Spleen (tissue), 11 donors: ENCODE measurements around the gene RNF126. TPM values are rescaled to one million over a fixed set of nuclear protein-coding genes. Genes with fewer than 3 reads are reported as not detected.
A peak's percentile ranks its signal among the peaks of the same experiment; 100 is the strongest.

Source experiments
- DNase-seq: peaks from one replicate; pipeline ENCODE4 v3.0.0-alpha.2; 2020
- H3K27ac ChIP-seq, 8 donors: fragments of 200-600 bp; sonication (generic) in 7 of 8; 1 replicate in 4 of 8; 2 replicates in 4 of 8; pipeline versions ENCODE4 v1.5.0 to v1.8.0; 2016 to 2021; ENCODE audit warnings: inconsistent platforms in 4 of 8, mild to moderate bottlenecking in 4 of 8, moderate library complexity in 1 of 8
- H3K27me3 ChIP-seq, 7 donors: fragments of 200-600 bp; sonication (generic) in 6 of 7; replicated peaks in 1 of 7; 1 replicate in 4 of 7; 2 replicates in 3 of 7; pipeline versions ENCODE4 v1.5.0 to v1.8.0; 2016 to 2021; ENCODE audit warnings: inconsistent platforms in 3 of 7, mild to moderate bottlenecking in 1 of 7
- H3K36me3 ChIP-seq, 6 donors: fragments of 200-600 bp; sonication (generic) in 5 of 6; 1 replicate in 4 of 6; 2 replicates in 2 of 6; pipeline versions ENCODE4 v1.5.0 to v1.8.0; 2016 to 2021; ENCODE audit warnings: inconsistent platforms in 2 of 6
- H3K4me1 ChIP-seq, 6 donors: fragments of 200-600 bp; sonication (generic) in 5 of 6; 1 replicate in 3 of 6; 2 replicates in 3 of 6; pipeline versions ENCODE4 v1.5.0 to v1.8.0; 2016 to 2021; ENCODE audit warnings: inconsistent platforms in 3 of 6
- H3K4me3 ChIP-seq, 8 donors: fragments of 200-600 bp; sonication (generic) in 7 of 8; 1 replicate in 4 of 8; 2 replicates in 4 of 8; pipeline versions ENCODE4 v1.5.0 to v1.8.0; 2016 to 2021; ENCODE audit warnings: inconsistent platforms in 4 of 8, mild to moderate bottlenecking in 4 of 8, moderate library complexity in 2 of 8
- H3K9me3 ChIP-seq, 8 donors: fragments of 200-600 bp; sonication (generic) in 7 of 8; 1 replicate in 4 of 8; 2 replicates in 4 of 8; pipeline versions ENCODE4 v1.5.0 to v1.8.0; 2016 to 2021; ENCODE audit warnings: inconsistent platforms in 4 of 8
- CTCF ChIP-seq, 11 experiments: fragments of 200-600 bp in 7 of 11; fragments of 450-650 bp in 4 of 11; sonication (generic) in 4 of 11; IDR thresholded peaks in 8 of 11; conservative IDR thresholded peaks in 3 of 11; 1 replicate in 7 of 11; 2 replicates in 4 of 11; pipeline versions ENCODE4 v1.4.0 to v1.8.0; 2016 to 2021; ENCODE audit warnings: antibody characterized with exemption in 11 of 11, inconsistent platforms in 4 of 11, mild to moderate bottlenecking in 1 of 11
- POLR2A ChIP-seq, 3 donors: fragments of 450-650 bp; IDR thresholded peaks; one replicate each; pipeline ENCODE4 v1.5.1; 2017; ENCODE audit warnings: antibody characterized with exemption in 3 of 3, mild to moderate bottlenecking in 1 of 3
- POLR2AphosphoS5 ChIP-seq, 3 donors: sonication (generic); formaldehyde crosslinking; IDR thresholded peaks; one replicate each; pipeline ENCODE4 v1.5.1; 2017; ENCODE audit warnings: antibody characterized with exemption in 3 of 3
- WGBS, 5 donors: extraction: QIAGEN DNeasy Blood & Tissue Kit in 3 of 5; methylation state at CpG; one replicate each; pipeline versions ENCODE4 v1.1.5 to v1.1.7; 2013 to 2018; 5-methylcytosine and 5-hydroxymethylcytosine counted together
- intact Hi-C: fragments of 100-400 bp; cut with DNase I; formaldehyde crosslinking; loops from one replicate; pipeline ENCODE4 v1.15.0; 2023; ENCODE audit warnings: low total_unique reads
- polyA plus RNA-seq, 3 donors: library from polyadenylated mRNA; stranded (reverse); fragments of 200-250 nt; gene quantifications; one replicate each; pipeline ENCODE4 v1.2.1, GENCODE V29; 2013
- total RNA-seq, 7 donors: library from RNA; depleted of rRNA in 3 of 7; stranded (reverse); fragments of >200 nt in 3 of 7; fragmentation: NEBNext Ultra II Directional in 4 of 7; extraction: Animal tissue kit (Norgen Biotek cat#: 25700) in 4 of 7; gene quantifications; one replicate each; pipeline versions ENCODE4 v1.1.0 to v1.2.1, GENCODE V29; 2016 to 2021
- donor health status: healthy with polysubstance abuse.
- donor health status: DM: no; HTN: no; CAD: no; lungs with moderate emphysema.
- donor health status: DM: no; HTN: no; CAD: no.
- donor health status: Bipolar disorder and iron deficiency.
- donor health status: healthy.
- donor health status: DM: no; HTN: no; CAD: no.
- donor health status: DM: yes; HTN: yes; CAD: no.

The RNF126 gene
- total and polyA plus RNA-seq, 10 donors = 38.1 to 95.1 (median 54.8) TPM

GRCh38 chr19:618247-618619 lies 44.8 kb downstream of the RNF126 start:
- Histone ChIP-seq H3K27me3 (peaks cover 0 to 15% (median 0%) of the 10 kb centered on the region in 7 donors), H3K9me3 (no peaks in the 10 kb centered on the region), H3K36me3 (peaks cover 0 to 67% (median 60%) of the 10 kb centered on the region in 6 donors), H3K4me3 (no peak overlapping the region), H3K4me1 (peaks cover 0 to 15% (median 5%) of the 10 kb centered on the region in 6 donors), H3K27ac (no peak overlapping the region)
- TF ChIP-seq POLR2A (IDR thresholded peaks at IDR 0.05) = no peak
- no peak for TF ChIP-seq CTCF (IDR thresholded peaks at IDR 0.05 in 8 of 11, conservative IDR thresholded peaks at IDR 0.05 in 3 of 11)
- peak in 1 of 3 donors; percentile 26 for TF ChIP-seq POLR2AphosphoS5 (IDR thresholded peaks at IDR 0.05)
- 90 to 95% (median 93%) methylated on average over 15 to 19 of the region's 19 CpGs for WGBS, 5 donors
- intact Hi-C loops = no loop called here
- DNase-seq = no peak

- TF ChIP-seq POLR2A (IDR thresholded peaks at IDR 0.05) = no peak
- peak in 1 of 3 donors; percentile 13 for TF ChIP-seq POLR2AphosphoS5 (IDR thresholded peaks at IDR 0.05)
- no peak for TF ChIP-seq CTCF (IDR thresholded peaks at IDR 0.05 in 8 of 11, conservative IDR thresholded peaks at IDR 0.05 in 3 of 11)
- DNase-seq = no peak
- Histone ChIP-seq H3K36me3 (peaks cover 0 to 62% (median 54%) of the 10 kb centered on the region in 6 donors), H3K4me1 (peaks cover 0 to 15% (median 5%) of the 10 kb centered on the region in 6 donors), H3K27me3 (peaks cover 0 to 20% (median 0%) of the 10 kb centered on the region in 7 donors), H3K9me3 (no peaks in the 10 kb centered on the region), H3K4me3 (no peak overlapping the region), H3K27ac (no peak overlapping the region)
- WGBS, 5 donors = 88 to 96% (median 90%) methylated on average over 11 to 29 of the region's 29 CpGs
- intact Hi-C loops = no loop called here
Measured at GRCh38 chr19:617551-618246, 45.3 kb downstream of the RNF126 start.

GRCh38 chr19:616747-617526 lies 46.1 kb downstream of the RNF126 start:
- Histone ChIP-seq H3K9me3 (no peaks in the 10 kb centered on the region), H3K27me3 (peaks cover 0 to 21% (median 0%) of the 10 kb centered on the region in 7 donors), H3K4me1 (peaks cover 0 to 15% (median 5%) of the 10 kb centered on the region in 6 donors), H3K4me3 (no peak overlapping the region), H3K27ac (no peak overlapping the region), H3K36me3 (peaks cover 0 to 54% (median 47%) of the 10 kb centered on the region in 6 donors)
- intact Hi-C loops = no loop called here
- 81 to 90% (median 86%) methylated on average over 42 to 58 of the region's 58 CpGs for WGBS, 5 donors
- no peak for TF ChIP-seq CTCF (IDR thresholded peaks at IDR 0.05 in 8 of 11, conservative IDR thresholded peaks at IDR 0.05 in 3 of 11)
- TF ChIP-seq POLR2AphosphoS5 (IDR thresholded peaks at IDR 0.05) = peak in 1 of 3 donors; percentile 30
- DNase-seq = no peak
